Measurements from ENCODE around the gene EFCAB9. TPM values are rescaled to one million over a fixed set of nuclear protein-coding genes. Genes with fewer than 3 reads are reported as not detected.
"Not testable (repeated sequence)": the region's sequence is repeated elsewhere in the genome, so short reads cannot be mapped to it uniquely, and the experiment has no call there.

The EFCAB9 gene
- total RNA-seq, result not detected

DNA sequence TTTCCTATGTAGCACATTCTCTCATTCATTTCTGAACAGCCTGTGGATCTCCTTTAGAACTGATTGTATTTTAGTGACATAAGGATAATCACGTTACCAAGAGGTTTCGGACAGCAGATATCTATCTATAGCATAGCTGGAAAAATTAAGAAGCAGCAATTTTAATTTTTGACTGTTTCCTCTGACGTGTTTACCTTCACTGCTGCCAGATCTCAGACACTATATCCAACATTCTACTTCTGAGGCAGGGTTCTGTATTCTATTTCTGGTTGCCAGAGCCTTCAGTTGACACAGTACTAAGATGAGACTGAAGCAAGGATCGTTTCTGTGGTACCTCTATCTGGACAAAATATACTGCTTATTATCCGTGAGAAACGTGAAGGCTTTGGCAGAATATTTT is at the start of gene EFCAB9:
Gene EFCAB9, plus strand, starts transcription at position 301 of the 400 bp plus-strand sequence. Its CDS starts 1 bp downstream, at position 302.
- H3K27ac Mint-ChIP-seq, result no peak within 1 kb of the TSS
- H3K9me3 Mint-ChIP-seq (ENCODE audit: insufficient read depth), result no peaks in the 10 kb centered on the region
- ChIA-PET CTCF (no interaction called here), POLR2A (no interaction called here)
- no peak for ATAC-seq
- H3K36me3 Mint-ChIP-seq (ENCODE audit: low read depth), result no peaks in the 10 kb centered on the region
- no peak for DNase-seq
- peaks cover 8% of the 10 kb centered on the region for H3K27me3 Mint-ChIP-seq (ENCODE audit: low read depth)
- peaks cover 12% of the 10 kb centered on the region for H3K4me1 Mint-ChIP-seq (ENCODE audit: low read depth)
- no peak within 1 kb of the TSS for H3K4me3 Mint-ChIP-seq

DNA sequence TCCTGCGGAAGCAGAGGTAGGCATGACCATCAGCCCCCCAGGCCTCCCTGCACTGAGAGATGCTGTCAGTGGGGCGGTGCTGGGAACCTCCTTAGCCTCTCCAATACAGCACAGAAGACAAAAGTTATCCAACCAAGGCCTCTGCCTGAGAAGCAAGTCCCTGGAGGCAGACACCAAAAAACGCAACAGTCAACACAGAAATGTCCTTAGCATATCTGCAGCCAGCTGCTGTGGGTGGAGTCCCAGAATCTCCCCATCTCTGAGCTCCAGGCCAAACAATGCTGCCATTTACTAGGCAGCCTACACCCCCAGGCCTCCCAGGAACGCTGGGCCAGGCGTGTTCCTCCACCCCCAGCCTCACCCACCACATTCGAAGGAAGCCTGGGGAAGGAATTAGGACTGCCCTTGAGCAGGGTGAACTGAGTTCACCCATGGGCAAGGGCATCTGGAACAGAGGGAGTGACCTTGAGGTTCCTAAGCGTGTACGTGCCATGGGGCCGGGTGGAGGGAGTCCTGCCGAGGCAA is 49.6 kb upstream of the EFCAB9 start:
- Mint-ChIP-seq H3K27me3 (ENCODE audit: low read depth) (no peaks in the 10 kb centered on the region), H3K27ac (peak overlapping the region; percentile 60), H3K4me3 (no peak overlapping the region), H3K9me3 (ENCODE audit: insufficient read depth) (no peaks in the 10 kb centered on the region), H3K4me1 (ENCODE audit: low read depth) (peaks cover 72% of the 10 kb centered on the region), H3K36me3 (ENCODE audit: low read depth) (peaks cover 65% of the 10 kb centered on the region)
- DNase-seq (no peak), ATAC-seq (no peak)
- CTCF ChIA-PET, result no interaction called here
- POLR2A ChIA-PET, result interaction anchor here (1.0 to 1.4 kb wide), 2 partner anchors 12 to 29 kb away, joined by 3 read pairs; no protein-coding TSS in a partner anchor

DNA sequence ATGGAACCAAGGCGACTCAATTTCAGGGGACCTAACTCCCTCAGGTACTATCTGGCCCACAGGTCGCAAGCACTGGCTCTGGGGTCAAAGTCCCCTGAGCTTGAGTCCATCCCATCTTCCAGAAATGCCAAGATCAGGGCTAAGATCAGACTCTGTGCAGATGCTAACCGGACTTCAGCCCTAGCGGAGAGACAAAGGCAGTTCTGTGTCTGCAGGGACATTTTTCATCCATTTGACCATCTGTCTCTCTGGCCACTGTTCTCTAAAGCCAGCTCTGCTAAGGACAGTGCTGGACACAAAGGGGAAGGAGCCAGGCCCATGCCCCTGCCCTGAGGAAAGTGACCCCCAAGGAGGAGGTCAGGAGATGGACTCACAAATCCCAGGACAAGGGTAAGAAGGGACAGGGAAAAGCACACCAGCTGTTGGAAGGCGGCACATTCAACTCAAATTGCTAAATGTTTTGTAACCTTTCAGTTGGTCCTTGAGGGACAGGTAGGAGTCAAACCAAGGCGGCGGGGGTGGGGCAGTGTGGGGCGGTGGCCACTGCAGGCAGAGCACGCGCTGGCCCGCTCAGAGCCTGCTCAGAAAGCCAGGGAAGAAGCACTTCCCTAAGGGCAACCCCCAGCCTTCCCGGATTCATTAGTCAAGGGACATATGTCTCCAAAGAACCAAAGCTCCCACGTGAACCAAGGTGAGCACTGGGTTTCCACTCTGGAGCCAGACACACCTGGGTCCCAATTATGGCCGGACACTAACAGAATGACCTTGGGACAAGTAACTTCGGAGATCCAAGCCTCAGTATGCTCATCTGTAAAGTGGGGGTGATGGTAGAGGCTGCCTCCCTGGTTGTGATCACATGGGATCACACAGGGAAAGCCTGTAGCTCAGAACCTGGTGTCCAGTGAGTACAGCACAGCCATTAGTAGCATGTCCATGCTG is 48.8 kb upstream of the EFCAB9 start:
- Mint-ChIP-seq H3K27ac (peak overlapping the region; percentile 55), H3K9me3 (ENCODE audit: insufficient read depth) (no peaks in the 10 kb centered on the region), H3K4me3 (no peak overlapping the region), H3K27me3 (ENCODE audit: low read depth) (no peaks in the 10 kb centered on the region), H3K36me3 (ENCODE audit: low read depth) (peaks cover 60% of the 10 kb centered on the region), H3K4me1 (ENCODE audit: low read depth) (peaks cover 66% of the 10 kb centered on the region)
- CTCF ChIA-PET, result no interaction called here
- DNase-seq (no peak), ATAC-seq (no peak)
- POLR2A ChIA-PET, result interaction anchor here (1.0 to 1.6 kb wide), 3 partner anchors 11 to 29 kb away, joined by 3 to 5 read pairs (median 3); no protein-coding TSS in a partner anchor

DNA sequence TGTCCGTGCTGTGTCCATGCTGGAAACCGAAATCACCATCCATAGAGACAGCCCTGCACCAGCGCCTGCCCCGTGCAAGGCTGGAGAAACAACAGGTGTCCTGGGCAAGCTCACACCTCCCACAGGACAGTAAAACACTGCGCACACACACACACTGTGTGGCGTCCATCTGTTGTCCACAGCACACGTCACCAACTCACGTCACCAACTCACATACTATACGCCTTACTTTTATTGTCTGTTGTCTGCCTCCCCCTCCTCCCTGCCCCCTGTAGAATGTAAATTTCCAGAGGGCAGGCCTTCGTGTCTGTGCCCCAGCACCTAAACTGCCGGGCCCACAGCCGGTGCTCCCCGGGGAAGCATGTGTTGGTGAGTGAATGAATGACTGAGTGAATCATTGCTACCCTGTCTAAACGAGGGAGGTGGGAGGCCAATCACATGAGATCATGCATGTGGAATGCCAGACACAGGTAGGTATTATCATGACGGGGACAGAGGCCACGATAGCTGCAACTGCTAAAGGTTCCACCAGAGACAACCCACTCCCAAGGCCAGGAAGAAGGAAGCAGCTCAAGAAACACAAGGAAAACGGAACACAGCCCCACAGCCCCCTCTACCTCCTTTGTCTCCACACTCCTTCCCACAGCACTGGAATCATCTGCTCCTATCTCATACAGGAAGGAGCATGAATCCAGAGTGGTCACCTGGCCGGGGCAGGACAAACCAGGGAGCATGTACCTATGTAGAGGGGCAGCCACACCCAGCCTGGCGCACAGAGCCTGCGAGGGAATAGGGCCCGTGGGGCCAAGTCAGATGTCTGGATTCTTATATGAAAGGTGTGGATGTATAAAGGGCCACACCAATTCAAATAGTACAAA is 47.9 kb upstream of the EFCAB9 start:
- peaks cover 70% of the 10 kb centered on the region for H3K4me1 Mint-ChIP-seq (ENCODE audit: low read depth)
- H3K9me3 Mint-ChIP-seq (ENCODE audit: insufficient read depth), result no peaks in the 10 kb centered on the region
- H3K27me3 Mint-ChIP-seq (ENCODE audit: low read depth), result no peaks in the 10 kb centered on the region
- POLR2A ChIA-PET, result interaction anchor here (0.9 to 1.6 kb wide), 3 partner anchors 10 to 28 kb away, joined by 3 to 5 read pairs (median 3); no protein-coding TSS in a partner anchor
- CTCF ChIA-PET, result no interaction called here
- no peak overlapping the region for H3K4me3 Mint-ChIP-seq
- DNase-seq (no peak), ATAC-seq (no peak)
- peaks cover 61% of the 10 kb centered on the region for H3K36me3 Mint-ChIP-seq (ENCODE audit: low read depth)
- no peak overlapping the region for H3K27ac Mint-ChIP-seq

DNA sequence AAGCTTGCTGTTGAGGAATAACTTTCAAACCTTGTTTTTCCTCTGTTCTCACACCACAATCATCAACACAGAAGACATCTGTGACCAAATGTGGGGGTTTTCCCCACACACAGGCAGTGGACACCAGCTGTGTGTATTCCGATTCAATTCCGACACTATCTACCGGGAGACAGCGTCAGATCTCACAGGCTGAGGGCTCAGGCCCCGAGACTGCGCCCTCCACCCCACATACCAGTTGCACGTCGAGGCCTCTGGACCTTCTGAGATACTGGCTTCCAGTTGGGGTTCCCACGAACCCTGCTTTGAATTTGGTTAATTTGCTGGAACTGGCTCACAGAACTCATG is 47.3 kb upstream of the EFCAB9 start:
- no peaks in the 10 kb centered on the region for H3K27me3 Mint-ChIP-seq (ENCODE audit: low read depth)
- peaks cover 73% of the 10 kb centered on the region for H3K4me1 Mint-ChIP-seq (ENCODE audit: low read depth)
- CTCF ChIA-PET, result no interaction called here
- H3K36me3 Mint-ChIP-seq (ENCODE audit: low read depth), result peaks cover 63% of the 10 kb centered on the region
- no peaks in the 10 kb centered on the region for H3K9me3 Mint-ChIP-seq (ENCODE audit: insufficient read depth)
- DNase-seq (no peak), ATAC-seq (no peak)
- POLR2A ChIA-PET, result interaction anchor here (0.9 to 1.6 kb wide), 2 partner anchors 9 to 26 kb away, joined by 3 to 5 read pairs; no protein-coding TSS in a partner anchor
- H3K27ac Mint-ChIP-seq, result no peak overlapping the region
- H3K4me3 Mint-ChIP-seq, result no peak overlapping the region

DNA sequence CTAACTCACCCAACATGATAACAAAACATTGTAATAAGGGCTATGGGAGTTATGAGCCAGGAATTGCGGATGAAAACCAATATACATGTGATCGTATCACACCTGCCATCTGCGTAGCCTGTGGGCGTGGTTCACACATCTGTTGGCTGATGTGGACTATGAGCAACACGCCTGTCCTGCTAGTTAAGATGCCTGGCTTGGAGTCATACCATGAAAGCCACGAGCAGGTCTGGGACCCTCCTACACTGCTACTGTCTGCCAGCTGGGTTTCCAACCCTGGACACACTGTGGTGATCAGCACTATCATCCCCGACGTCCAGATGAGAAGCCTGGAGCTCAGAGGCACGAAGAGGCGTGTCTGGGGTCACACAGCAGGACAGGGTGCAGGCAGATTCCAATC is 46.1 kb upstream of the EFCAB9 start:
- Mint-ChIP-seq H3K9me3 (ENCODE audit: insufficient read depth) (no peaks in the 10 kb centered on the region), H3K4me1 (ENCODE audit: low read depth) (peaks cover 72% of the 10 kb centered on the region), H3K4me3 (no peak overlapping the region), H3K27me3 (ENCODE audit: low read depth) (no peaks in the 10 kb centered on the region), H3K36me3 (ENCODE audit: low read depth) (peaks cover 68% of the 10 kb centered on the region), H3K27ac (peak overlapping the region; percentile 46)
- ChIA-PET CTCF (no interaction called here), POLR2A (no interaction called here)
- ATAC-seq, result no peak
- no peak for DNase-seq

DNA sequence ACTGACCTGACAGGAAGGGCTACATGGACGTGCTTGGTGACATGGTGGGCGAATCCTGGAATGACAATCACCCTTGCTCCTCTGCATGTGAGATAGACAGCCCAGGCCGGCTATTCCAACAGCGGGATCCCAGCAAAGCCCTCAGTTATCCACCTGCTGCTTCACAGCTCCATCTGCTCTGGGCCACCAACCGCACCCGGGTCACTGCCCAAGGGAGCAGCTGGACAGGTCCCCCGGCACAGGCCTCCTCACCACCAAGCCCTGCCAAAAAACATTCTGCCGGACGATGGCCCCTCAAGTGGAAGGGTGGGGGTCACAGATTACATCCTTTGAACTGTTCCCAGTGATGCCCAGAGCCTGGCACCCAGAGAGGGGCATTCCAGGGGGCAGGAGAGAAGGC is 45.6 kb upstream of the EFCAB9 start:
- no peaks in the 10 kb centered on the region for H3K9me3 Mint-ChIP-seq (ENCODE audit: insufficient read depth)
- H3K4me3 Mint-ChIP-seq, result no peak overlapping the region
- no peak for DNase-seq
- POLR2A ChIA-PET, result no interaction called here
- peaks cover 72% of the 10 kb centered on the region for H3K4me1 Mint-ChIP-seq (ENCODE audit: low read depth)
- CTCF ChIA-PET, result no interaction called here
- no peaks in the 10 kb centered on the region for H3K27me3 Mint-ChIP-seq (ENCODE audit: low read depth)
- peaks cover 74% of the 10 kb centered on the region for H3K36me3 Mint-ChIP-seq (ENCODE audit: low read depth)
- H3K27ac Mint-ChIP-seq, result peak overlapping the region; percentile 46
- ATAC-seq, result no peak

DNA sequence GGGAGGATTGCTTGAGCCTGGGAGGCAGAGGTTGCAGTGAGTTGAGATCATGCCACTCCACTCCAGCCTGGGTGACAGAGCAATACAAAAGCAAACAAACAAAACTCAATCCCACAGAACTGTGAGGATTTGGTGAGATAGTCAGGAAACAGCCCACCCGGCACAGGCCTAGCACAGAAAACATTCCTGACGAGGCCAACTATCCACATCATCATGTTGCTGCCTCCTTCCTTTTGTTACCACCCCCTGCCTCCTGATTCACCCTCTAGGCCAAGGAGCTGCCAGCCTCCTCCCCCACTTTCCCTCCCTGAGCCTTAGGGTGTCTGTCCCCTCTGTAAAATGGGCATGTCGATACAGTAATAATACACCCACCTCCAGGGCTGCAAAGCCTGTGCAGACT is 44.9 kb upstream of the EFCAB9 start:
- no peak overlapping the region for H3K4me3 Mint-ChIP-seq
- POLR2A ChIA-PET, result interaction anchor here (1.4 kb wide), 1 partner anchor 25 kb away, joined by 9 read pairs; no protein-coding TSS in a partner anchor
- H3K27me3 Mint-ChIP-seq (ENCODE audit: low read depth), result no peaks in the 10 kb centered on the region
- H3K4me1 Mint-ChIP-seq (ENCODE audit: low read depth), result peaks cover 72% of the 10 kb centered on the region
- H3K36me3 Mint-ChIP-seq (ENCODE audit: low read depth), result peaks cover 77% of the 10 kb centered on the region
- no peak overlapping the region for H3K27ac Mint-ChIP-seq
- no peak for DNase-seq
- ATAC-seq, result no peak
- CTCF ChIA-PET, result no interaction called here
- no peaks in the 10 kb centered on the region for H3K9me3 Mint-ChIP-seq (ENCODE audit: insufficient read depth)

DNA sequence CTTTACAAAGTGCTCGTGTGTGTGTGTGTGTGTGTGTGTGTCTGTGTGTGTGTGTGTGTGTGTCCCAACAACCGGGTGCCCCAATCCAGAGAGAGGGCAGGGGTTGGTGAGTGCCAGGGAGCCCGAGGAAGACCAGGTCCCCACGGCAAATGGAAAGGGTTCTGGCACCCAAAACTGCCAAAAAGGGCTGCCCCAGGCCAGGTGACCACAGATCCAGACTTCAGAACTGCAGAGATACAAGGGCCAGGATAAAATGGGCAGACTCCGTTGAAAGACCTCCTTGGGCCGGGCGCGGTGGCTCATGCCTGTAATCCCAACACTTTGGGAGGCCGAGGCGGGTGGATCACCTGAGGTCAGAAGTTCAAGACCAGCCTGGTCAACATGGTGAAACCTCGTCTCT is 44.5 kb upstream of the EFCAB9 start:
- peaks cover 72% of the 10 kb centered on the region for H3K4me1 Mint-ChIP-seq (ENCODE audit: low read depth)
- not testable (repeated sequence) for H3K27me3 Mint-ChIP-seq (ENCODE audit: low read depth); H3K4me3 Mint-ChIP-seq; H3K27ac Mint-ChIP-seq; H3K9me3 Mint-ChIP-seq (ENCODE audit: insufficient read depth); DNase-seq; ATAC-seq
- H3K36me3 Mint-ChIP-seq (ENCODE audit: low read depth), result peaks cover 81% of the 10 kb centered on the region
- CTCF ChIA-PET, result interaction anchor here (1.6 kb wide), 1 partner anchor 39 kb away, joined by 4 read pairs; the partner anchor contains the start of gene STK10
- POLR2A ChIA-PET, result interaction anchor here (1.4 to 1.5 kb wide), 2 partner anchors 25 to 34 kb away, joined by 4 to 9 read pairs; no protein-coding TSS in a partner anchor

DNA sequence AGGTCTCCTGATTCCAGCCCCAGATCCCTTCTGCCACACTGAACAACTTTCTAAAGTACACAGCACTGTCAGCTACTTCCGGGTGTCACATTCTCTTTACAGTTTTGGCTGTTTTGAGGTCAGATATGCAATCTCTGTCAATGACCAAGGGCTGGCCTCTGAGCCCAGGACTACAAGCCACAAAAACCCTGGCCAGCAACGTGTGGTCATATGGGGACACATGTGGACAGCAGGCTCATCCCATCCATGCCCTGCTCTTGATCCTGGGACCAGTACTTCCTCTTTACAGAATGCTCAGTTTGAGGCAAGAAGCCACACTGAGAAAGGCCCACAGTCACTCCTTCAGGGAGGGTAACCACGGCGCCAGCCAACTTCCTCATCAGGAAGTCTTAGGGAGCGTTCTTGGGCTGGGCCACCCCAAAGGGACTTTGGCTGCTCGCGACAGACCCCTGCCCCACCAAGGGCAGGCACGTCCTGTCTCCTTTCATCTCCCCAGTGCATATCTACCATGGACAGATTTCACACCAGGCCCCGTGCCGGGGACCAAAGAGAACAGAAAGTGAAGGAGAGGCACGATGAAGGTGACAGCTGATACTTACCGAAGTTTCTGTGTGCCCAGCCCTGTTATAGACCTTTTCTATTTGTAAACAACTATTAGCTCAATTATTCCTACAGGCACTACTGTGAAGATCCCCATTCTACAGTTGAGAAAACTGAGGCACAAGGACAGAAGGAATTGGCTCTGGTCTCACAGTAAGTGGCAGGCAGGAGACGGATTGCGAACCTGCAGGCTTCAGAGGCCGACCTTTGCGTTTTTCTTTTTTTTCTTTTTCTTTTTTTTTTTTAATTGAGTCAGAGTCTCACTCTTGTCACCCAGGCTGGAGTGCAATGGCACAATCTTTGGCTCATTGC is 43.2 kb upstream of the EFCAB9 start:
- Mint-ChIP-seq H3K27ac (peak overlapping the region; percentile 93), H3K4me1 (ENCODE audit: low read depth) (peaks cover 70% of the 10 kb centered on the region), H3K27me3 (ENCODE audit: low read depth) (no peaks in the 10 kb centered on the region), H3K4me3 (peak overlapping the region; percentile 60), H3K9me3 (ENCODE audit: insufficient read depth) (no peaks in the 10 kb centered on the region), H3K36me3 (ENCODE audit: low read depth) (peaks cover 85% of the 10 kb centered on the region)
- ATAC-seq, result peak; percentile 80
- peak; percentile 49 for DNase-seq
- ChIA-PET CTCF (interaction anchor here (1.6 to 1.7 kb wide), 2 partner anchors 9 to 38 kb away, joined by 4 read pairs; partner anchors contain the start of gene STK10), POLR2A (interaction anchor here (0.7 to 2.5 kb wide), 5 partner anchors 24 to 40 kb away, joined by 4 to 9 read pairs (median 4); no protein-coding TSS in a partner anchor)
